HEK293T (cell line): ENCODE data around the gene DNAAF5.

ENCODE experiments used
- ARNT ChIP-seq: fragments of 450-650 bp; IDR thresholded peaks from 2 replicates; pipeline ENCODE4 v1.6.1; 2017; ENCODE audit warnings: mild to moderate bottlenecking
- BHLHE40 ChIP-seq: fragments of 450-650 bp; IDR thresholded peaks from 2 replicates; pipeline ENCODE4 v1.6.1; 2016; ENCODE audit warnings: mild to moderate bottlenecking, moderate library complexity, borderline replicate concordance
- CTBP1 ChIP-seq: fragments of 450-650 bp; IDR thresholded peaks from 2 replicates; pipeline ENCODE4 v1.6.1; 2016; ENCODE audit warnings: borderline replicate concordance
- ELF4 ChIP-seq: fragments of 450-650 bp; IDR thresholded peaks from 2 replicates; pipeline ENCODE4 v1.6.1; 2017; ENCODE audit warnings: antibody characterized with exemption
- FOXA1 ChIP-seq: fragments of 450-650 bp; IDR thresholded peaks from 2 replicates; pipeline ENCODE4 v1.6.1; 2016; ENCODE audit warnings: mild to moderate bottlenecking
- FOXK2 ChIP-seq: fragments of 450-650 bp; IDR thresholded peaks from 2 replicates; pipeline ENCODE4 v1.6.1; 2016; ENCODE audit warnings: mild to moderate bottlenecking
- FOXM1 ChIP-seq: fragments of 450-650 bp; IDR thresholded peaks from 2 replicates; pipeline ENCODE4 v1.6.1; 2017; ENCODE audit warnings: mild to moderate bottlenecking, borderline replicate concordance
- LEF1 ChIP-seq: fragments of 450-650 bp; IDR thresholded peaks from 2 replicates; pipeline ENCODE4 v1.6.1; 2017; ENCODE audit warnings: mild to moderate bottlenecking, borderline replicate concordance
- SP1 ChIP-seq: fragments of 450-650 bp; IDR thresholded peaks from 2 replicates; pipeline ENCODE4 v1.6.1; 2017
- TARDBP ChIP-seq: fragments of 450-650 bp; IDR thresholded peaks from 2 replicates; pipeline ENCODE4 v1.6.1; 2016
- ZNF384 ChIP-seq: fragments of 450-650 bp; IDR thresholded peaks from 2 replicates; pipeline ENCODE4 v1.6.1; 2016
- TF ChIP-seq, protein P1 (sequence below): fragments of 450-650 bp; IDR thresholded peaks from 2 replicates; pipeline ENCODE4 v1.6.1; 2016

DNA sequence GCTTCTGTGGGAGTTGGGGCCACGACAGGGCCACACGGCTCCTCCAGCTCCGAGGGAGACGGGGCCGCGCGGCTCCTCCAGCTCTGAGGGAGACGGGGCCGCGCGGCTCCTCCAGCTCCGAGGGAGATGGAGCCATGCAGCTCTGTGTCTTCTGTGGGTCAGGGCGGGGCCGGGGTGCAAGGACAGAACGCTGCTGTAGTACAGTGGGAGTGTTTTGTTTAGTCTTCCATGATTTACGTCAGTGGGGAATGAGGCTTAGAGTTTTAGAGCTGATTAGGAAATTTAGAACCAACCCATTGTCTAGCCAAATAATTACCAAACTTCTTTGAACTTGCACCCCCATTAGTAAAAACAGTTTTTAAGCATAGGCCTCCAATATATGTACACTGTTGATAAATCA, 33.5 kb downstream of the DNAAF5 start:
- TF ChIP-seq FOXA1 = no peak
- TF ChIP-seq CTBP1 = no peak
- no peak for TF ChIP-seq ZNF384
- TF ChIP-seq LEF1 = no peak
- TF ChIP-seq SP1 = no peak
- TF ChIP-seq, protein P1, sequence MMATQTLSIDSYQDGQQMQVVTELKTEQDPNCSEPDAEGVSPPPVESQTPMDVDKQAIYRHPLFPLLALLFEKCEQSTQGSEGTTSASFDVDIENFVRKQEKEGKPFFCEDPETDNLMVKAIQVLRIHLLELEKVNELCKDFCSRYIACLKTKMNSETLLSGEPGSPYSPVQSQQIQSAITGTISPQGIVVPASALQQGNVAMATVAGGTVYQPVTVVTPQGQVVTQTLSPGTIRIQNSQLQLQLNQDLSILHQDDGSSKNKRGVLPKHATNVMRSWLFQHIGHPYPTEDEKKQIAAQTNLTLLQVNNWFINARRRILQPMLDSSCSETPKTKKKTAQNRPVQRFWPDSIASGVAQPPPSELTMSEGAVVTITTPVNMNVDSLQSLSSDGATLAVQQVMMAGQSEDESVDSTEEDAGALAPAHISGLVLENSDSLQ = no peak
- no peak for TF ChIP-seq FOXM1
- TF ChIP-seq ARNT = no peak
- TF ChIP-seq FOXK2 = no peak
- TF ChIP-seq TARDBP = no peak
- no peak for TF ChIP-seq ELF4
- TF ChIP-seq BHLHE40 = no peak
